AML-193 (cell line): ENCODE data around the gene ACSM3.
A peak's percentile ranks its signal among the peaks of the same experiment; 100 is the strongest.

ENCODE experiments used
- DNase-seq, 2 experiments: peaks; one replicate each; lab custom pipeline; 2025; lab: John Stamatoyannopoulos, UW

ACSM3 gene

GRCh38 chr16:20805684-20806167 lies 41.9 kb downstream of the ACSM3 start:
- DNase-seq, result peak in 1 of 2 experiments; percentile 25

GRCh38 chr16:20806168-20807050 lies 42.6 kb downstream of the ACSM3 start, which contains the start of the genes ERI2 and REXO5:
Gene ERI2, minus strand, starts transcription at chr16:20806472. Its CDS starts 42 bp downstream, at chr16:20806430.
Gene REXO5, plus strand, starts transcription at chr16:20806527. Its CDS starts 427 bp downstream, at chr16:20806954.
- DNase-seq, result peak; percentile 81 to 88

GRCh38 chr16:20807862-20808261 lies 44.0 kb downstream of the ACSM3 start:
- no peak for DNase-seq

GRCh38 chr16:20811889-20812439 lies 48.1 kb downstream of the ACSM3 start:
- DNase-seq, result no peak

- no peak for DNase-seq
These were observed 48.7 kb downstream of the ACSM3 start for GRCh38 chr16:20812510-20812909.

- DNase-seq, result no peak
These were observed 51.0 kb downstream of the ACSM3 start for GRCh38 chr16:20814784-20815183.

- DNase-seq, result no peak
These were observed 55.2 kb downstream of the ACSM3 start for GRCh38 chr16:20818929-20819585.

GRCh38 chr16:20821682-20822081 lies 57.9 kb downstream of the ACSM3 start:
- DNase-seq, result no peak

- DNase-seq, result no peak
These were observed 58.9 kb downstream of the ACSM3 start for GRCh38 chr16:20822521-20823325.

GRCh38 chr16:20826039-20826566 lies 62.3 kb downstream of the ACSM3 start:
- no peak for DNase-seq

GRCh38 chr16:20829536-20829935 lies 65.7 kb downstream of the ACSM3 start:
- DNase-seq, result no peak

- no peak for DNase-seq
These were observed 66.6 kb downstream of the ACSM3 start for GRCh38 chr16:20830372-20830771.

GRCh38 chr16:20833086-20833485 lies 69.3 kb downstream of the ACSM3 start:
- DNase-seq, result no peak

GRCh38 chr16:20838240-20838639 lies 74.4 kb downstream of the ACSM3 start:
- DNase-seq, result no peak

- DNase-seq, result no peak
These were observed 75.7 kb downstream of the ACSM3 start for GRCh38 chr16:20839504-20839903.

- no peak for DNase-seq
These were observed 80.2 kb downstream of the ACSM3 start for GRCh38 chr16:20844054-20844453.

GRCh38 chr16:20844588-20844987 lies 80.8 kb downstream of the ACSM3 start:
- DNase-seq, result peak; percentile 10 to 12

- no peak for DNase-seq
These were observed 82.2 kb downstream of the ACSM3 start for GRCh38 chr16:20846030-20846429.

GRCh38 chr16:20846551-20846950 lies 82.7 kb downstream of the ACSM3 start:
- DNase-seq, result no peak
